ENCODE data around the gene SLC26A6.

- TF ChIP-seq CTCF (IDR thresholded peaks at IDR 0.05) (no peak), EZH2 (IDR thresholded peaks at IDR 0.05; ENCODE audit: borderline replicate concordance, insufficient read depth, low read depth, low read length, poor library complexity, severe bottlenecking) (no peak)
Observed at GRCh38 chr3:48637305-48637704, 2.0 kb upstream of the SLC26A6 start.

Data from B cell (primary cell).